Measurements from ENCODE around the gene KIF17.
A peak's percentile ranks its signal among the peaks of the same experiment; 100 is the strongest.

Gene KIF17

DNA sequence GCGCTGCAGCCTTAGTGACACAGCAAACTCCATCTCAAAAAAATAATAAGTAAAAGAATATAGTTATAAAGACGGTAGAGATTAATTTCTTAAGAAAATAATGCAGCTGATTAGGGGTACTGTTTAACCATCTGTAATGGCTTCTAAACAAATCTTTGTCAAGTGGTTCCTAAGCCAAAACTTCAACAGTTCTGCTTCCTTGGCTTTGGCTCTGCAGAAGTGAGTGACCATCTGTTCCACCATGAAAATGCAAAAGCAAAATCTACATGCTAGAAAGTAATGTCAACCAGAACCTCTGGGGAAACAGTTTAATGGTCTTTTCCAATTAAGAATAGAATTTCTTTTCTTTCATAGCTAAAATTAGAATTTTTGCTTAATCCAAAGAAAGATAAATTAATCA lies 23.0 kb upstream of the KIF17 start:
- DNase-seq (ENCODE audit: low spot score) = no peak
- TF ChIP-seq CTCF (IDR thresholded peaks at IDR 0.05; ENCODE audit: extremely low read depth, missing control alignments) = no peak

- TF ChIP-seq CTCF (IDR thresholded peaks at IDR 0.05; ENCODE audit: extremely low read depth, missing control alignments) = no peak
- no peak for DNase-seq (ENCODE audit: low spot score)
Measured at GRCh38 chr1:20739225-20739624, 21.4 kb upstream of the KIF17 start.

DNA sequence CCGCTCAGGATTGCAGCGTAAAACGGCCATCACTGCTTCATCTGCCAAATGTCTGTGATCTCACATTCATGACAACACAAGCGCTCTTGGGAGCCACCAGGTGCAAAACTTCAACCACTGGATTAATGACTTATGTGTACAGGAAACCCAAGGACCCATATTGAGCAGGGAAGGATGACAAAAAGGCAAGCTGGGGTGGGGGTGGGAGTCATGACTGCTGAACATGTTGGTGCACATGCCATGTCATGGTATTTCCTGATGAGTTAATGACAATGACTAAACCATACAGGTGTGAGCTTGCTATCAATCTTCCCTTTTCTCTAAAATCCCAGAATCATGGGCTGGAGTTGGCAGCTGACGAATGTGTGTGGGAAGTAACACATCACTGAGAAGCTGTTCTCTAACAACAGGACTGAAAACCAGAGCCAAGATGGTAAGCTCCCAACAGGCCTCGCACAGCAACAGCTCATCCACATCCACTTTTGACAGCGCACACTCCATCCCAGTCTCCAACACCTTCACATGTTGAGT lies 17.8 kb upstream of the KIF17 start:
- TF ChIP-seq CTCF (IDR thresholded peaks at IDR 0.05; ENCODE audit: extremely low read depth, missing control alignments) = no peak
- no peak for DNase-seq (ENCODE audit: low spot score)

GRCh38 chr1:20733360-20733975 lies 15.7 kb upstream of the KIF17 start:
- no peak for DNase-seq (ENCODE audit: low spot score)
- no peak for TF ChIP-seq CTCF (IDR thresholded peaks at IDR 0.05; ENCODE audit: extremely low read depth, missing control alignments)

- no peak for TF ChIP-seq CTCF (IDR thresholded peaks at IDR 0.05; ENCODE audit: extremely low read depth, missing control alignments)
- peak; percentile 82 for DNase-seq (ENCODE audit: low spot score)
Measured at GRCh38 chr1:20732588-20733359, 15.0 kb upstream of the KIF17 start, which contains the start of gene SH2D5. SH2D5 (minus strand) TSS chr1:20732703; CDS start chr1:20728044, 4,659 bp downstream.

DNA sequence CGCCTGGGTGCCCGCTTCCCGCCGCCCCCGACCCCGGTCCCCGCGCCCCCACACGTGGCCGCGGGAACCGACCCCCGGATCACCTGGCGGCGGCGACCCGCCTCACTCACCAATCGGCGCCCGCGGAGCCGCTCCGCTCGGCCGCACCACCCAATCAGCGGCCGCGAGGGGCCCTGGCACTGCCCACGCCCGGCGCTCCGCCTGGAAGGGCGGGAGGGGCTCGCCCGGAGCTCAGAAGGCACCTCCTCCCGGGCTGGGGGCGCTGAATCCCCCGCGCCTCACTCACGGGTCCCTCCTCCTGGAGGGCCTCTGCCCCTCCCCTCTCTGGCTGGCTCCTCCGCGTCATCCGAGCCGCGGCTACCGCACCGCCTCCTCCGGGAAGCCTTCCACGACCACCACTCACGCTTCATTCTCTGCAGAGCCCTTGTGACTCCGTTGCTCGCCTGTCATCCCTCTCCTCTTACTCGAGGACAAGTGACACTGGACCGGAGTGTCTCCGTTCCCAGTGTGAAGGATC lies 14.3 kb upstream of the KIF17 start:
- TF ChIP-seq CTCF (IDR thresholded peaks at IDR 0.05; ENCODE audit: extremely low read depth, missing control alignments) = no peak
- DNase-seq (ENCODE audit: low spot score) = peak; percentile 91
